OCI-LY1 (cell line): Measurements from ENCODE around the gene TIPIN.

Experiments used
- H2AFZ ChIP-seq: fragments of 200-600 bp; sonication (generic), shearing (Covaris generic); 2 replicates; pipeline ENCODE4 v1.6.0; 2014; ENCODE audit warnings: antibody characterized with exemption, mild to moderate bottlenecking, low read length
- H3F3A ChIP-seq: fragments of 200-600 bp; sonication (generic), shearing (Covaris generic); 2 replicates; pipeline ENCODE4 v1.6.0; 2014; ENCODE audit warnings: mild to moderate bottlenecking, antibody characterized with exemption, low read length, moderate library complexity; ENCODE audit not compliant: insufficient read depth
- H3K27ac ChIP-seq: fragments of 200-600 bp; sonication (generic); 2 replicates; pipeline ENCODE4 v1.5.1; 2014; ENCODE audit warnings: low read length, mixed run types, mild to moderate bottlenecking, low read depth; ENCODE audit not compliant: poor library complexity, severe bottlenecking
- H3K27me3 ChIP-seq: fragments of 200-600 bp; sonication (generic); 2 replicates; pipeline ENCODE4 v1.6.0; 2014; ENCODE audit warnings: antibody characterized with exemption, mild to moderate bottlenecking, low read length, moderate library complexity; ENCODE audit not compliant: insufficient read depth
- H3K36me3 ChIP-seq: fragments of 200-600 bp; sonication (generic); 2 replicates; pipeline ENCODE4 v1.6.1; 2014; ENCODE audit warnings: mild to moderate bottlenecking, antibody characterized with exemption, low read length, moderate library complexity, mixed read lengths; ENCODE audit not compliant: insufficient read depth
- H3K4me1 ChIP-seq: fragments of 200-600 bp; sonication (generic); 2 replicates; pipeline ENCODE4 v1.5.1; 2014; ENCODE audit warnings: mild to moderate bottlenecking, low read length, moderate library complexity; ENCODE audit not compliant: insufficient read depth, severe bottlenecking
- H3K4me2 ChIP-seq: fragments of 200-600 bp; sonication (generic), shearing (Covaris generic); 2 replicates; pipeline ENCODE4 v1.6.1; 2014; ENCODE audit warnings: low read length
- H3K4me3 ChIP-seq: fragments of 200-600 bp; sonication (generic); 2 replicates; pipeline ENCODE4 v1.5.1; 2014; ENCODE audit warnings: low read length, low read depth, mild to moderate bottlenecking, mixed read lengths; ENCODE audit not compliant: poor library complexity, severe bottlenecking
- H3K79me2 ChIP-seq: fragments of 200-600 bp; shearing (Covaris generic); 2 replicates; pipeline ENCODE4 v1.6.1; 2016; ENCODE audit warnings: mixed run types, low read length, mixed read lengths; ENCODE audit not compliant: insufficient read depth
- H3K9ac ChIP-seq: fragments of 200-600 bp; sonication (generic), shearing (Covaris generic); 2 replicates; pipeline ENCODE4 v1.6.1; 2014; ENCODE audit warnings: mild to moderate bottlenecking, low read length, mixed read lengths
- H3K9me2 ChIP-seq: fragments of 200-600 bp; sonication (generic), shearing (Covaris generic); 2 replicates; pipeline ENCODE4 v1.6.1; 2014; ENCODE audit warnings: low read depth, mild to moderate bottlenecking, low read length, mixed read lengths
- H3K9me3 ChIP-seq: fragments of 200-600 bp; shearing (Covaris generic); 2 replicates; pipeline ENCODE4 v1.6.1; 2014; ENCODE audit warnings: low read length, mixed read lengths
- H4K20me1 ChIP-seq: fragments of 200-600 bp; sonication (generic), shearing (Covaris generic); 2 replicates; pipeline ENCODE4 v1.6.0; 2016; ENCODE audit warnings: mild to moderate bottlenecking, low read length; ENCODE audit not compliant: insufficient read depth
- CTCF ChIP-seq: fragments of 200-600 bp; sonication (generic), shearing (Covaris generic); IDR thresholded peaks from 2 replicates; pipeline ENCODE4 v1.5.1; 2017; ENCODE audit warnings: mild to moderate bottlenecking, antibody characterized with exemption, low read length, moderate library complexity, mixed read lengths
- EZH2 ChIP-seq: fragments of 200-600 bp; sonication (generic), shearing (Covaris generic); IDR thresholded peaks from 2 replicates; pipeline ENCODE4 v1.8.0; 2017; ENCODE audit warnings: borderline replicate concordance, mixed run types, mild to moderate bottlenecking, antibody characterized with exemption, low read length, moderate library complexity, mixed read lengths

The TIPIN gene

GRCh38 chr15:66326051-66326450 is 30.4 kb downstream of the TIPIN start:
- no peaks in the 10 kb centered on the region for H3K27me3 ChIP-seq
- no peak overlapping the region for H3K27ac ChIP-seq
- TF ChIP-seq CTCF (no peak), EZH2 (no peak)
- H3K79me2 ChIP-seq, result no peaks in the 10 kb centered on the region
- no peak overlapping the region for H3K4me2 ChIP-seq
- no peak overlapping the region for H3K4me3 ChIP-seq
- peaks cover 94% of the 10 kb centered on the region for H3K36me3 ChIP-seq
- no peaks in the 10 kb centered on the region for H3K9me2 ChIP-seq
- no peaks in the 10 kb centered on the region for H3K9me3 ChIP-seq
- H3K9ac ChIP-seq, result no peak overlapping the region
- no peaks in the 10 kb centered on the region for H3F3A ChIP-seq
- H2AFZ ChIP-seq, result no peak overlapping the region
- H3K4me1 ChIP-seq, result no peaks in the 10 kb centered on the region
- H4K20me1 ChIP-seq, result no peaks in the 10 kb centered on the region

- H3K4me2 ChIP-seq, result no peak overlapping the region
- H2AFZ ChIP-seq, result no peak overlapping the region
- H4K20me1 ChIP-seq, result no peaks in the 10 kb centered on the region
- H3K9ac ChIP-seq, result no peak overlapping the region
- no peaks in the 10 kb centered on the region for H3K27me3 ChIP-seq
- no peaks in the 10 kb centered on the region for H3K9me3 ChIP-seq
- H3K9me2 ChIP-seq, result no peaks in the 10 kb centered on the region
- H3K4me3 ChIP-seq, result no peak overlapping the region
- no peaks in the 10 kb centered on the region for H3F3A ChIP-seq
- no peaks in the 10 kb centered on the region for H3K79me2 ChIP-seq
- no peak overlapping the region for H3K27ac ChIP-seq
- peaks cover 91% of the 10 kb centered on the region for H3K36me3 ChIP-seq
- no peaks in the 10 kb centered on the region for H3K4me1 ChIP-seq
- TF ChIP-seq EZH2 (no peak), CTCF (no peak)
Measured at GRCh38 chr15:66323312-66323928, 33.1 kb downstream of the TIPIN start.

GRCh38 chr15:66312144-66312543 is 44.3 kb downstream of the TIPIN start:
- no peaks in the 10 kb centered on the region for H3K4me1 ChIP-seq
- no peak overlapping the region for H3K4me3 ChIP-seq
- no peaks in the 10 kb centered on the region for H4K20me1 ChIP-seq
- no peaks in the 10 kb centered on the region for H3K9me3 ChIP-seq
- no peak overlapping the region for H3K9ac ChIP-seq
- no peaks in the 10 kb centered on the region for H3K9me2 ChIP-seq
- H3K27ac ChIP-seq, result no peak overlapping the region
- no peak overlapping the region for H3K4me2 ChIP-seq
- no peaks in the 10 kb centered on the region for H3K27me3 ChIP-seq
- no peak overlapping the region for H2AFZ ChIP-seq
- no peaks in the 10 kb centered on the region for H3K79me2 ChIP-seq
- H3K36me3 ChIP-seq, result peaks cover 89% of the 10 kb centered on the region
- H3F3A ChIP-seq, result no peaks in the 10 kb centered on the region
- TF ChIP-seq EZH2, result no peak
- TF ChIP-seq CTCF, result no peak
